HCT116 (cell line): Measurements from ENCODE around the gene CD24.

Experiments used
- ATF3 ChIP-seq: IDR thresholded peaks from 2 replicates; pipeline ENCODE4 v1.6.1; 2012
- CTCF ChIP-seq, 3 experiments: fragments of 200-600 bp in 1 of 3; sonication (generic) in 1 of 3; IDR thresholded peaks in 2 of 3; conservative IDR thresholded peaks in 1 of 3; 2 replicates each; pipeline ENCODE4 v1.5.1; 2012 to 2017; ENCODE audit warnings: low read depth in 2 of 3, low read length in 2 of 3, antibody characterized with exemption in 1 of 3, borderline replicate concordance in 1 of 3, control low read depth in 1 of 3, mild to moderate bottlenecking in 1 of 3, mixed read lengths in 1 of 3, mixed run types in 1 of 3, moderate library complexity in 1 of 3; ENCODE audit not compliant: insufficient read depth in 1 of 3
- EGR1 ChIP-seq: IDR thresholded peaks from 2 replicates; pipeline ENCODE4 v1.6.1; 2012; ENCODE audit warnings: low read depth
- EZH2 ChIP-seq: fragments of 200-600 bp; sonication (generic); IDR thresholded peaks from 2 replicates; pipeline ENCODE4 v1.6.1; 2017; ENCODE audit warnings: antibody characterized with exemption, mixed run types
- EZH2phosphoT487 ChIP-seq: fragments of 200-600 bp; IDR thresholded peaks from 2 replicates; pipeline ENCODE4 v1.6.1; 2018; ENCODE audit warnings: antibody characterized with exemption, borderline replicate concordance
- JUND ChIP-seq: IDR thresholded peaks from 2 replicates; pipeline ENCODE4 v1.6.1; 2012
- POLR2A ChIP-seq: IDR thresholded peaks from 2 replicates; pipeline ENCODE4 v1.7.0; 2011; ENCODE audit warnings: borderline replicate concordance; ENCODE audit not compliant: insufficient read depth, insufficient read length; ENCODE audit errors: extremely low read depth
- POLR2AphosphoS5 ChIP-seq: IDR thresholded peaks from 2 replicates; pipeline ENCODE4 v1.6.1; 2011; ENCODE audit warnings: mild to moderate bottlenecking, low read depth, low read length, moderate library complexity
- YY1 ChIP-seq: IDR thresholded peaks from 2 replicates; pipeline ENCODE4 v1.6.1; 2011; ENCODE audit warnings: low read length, low read depth, moderate library complexity, mild to moderate bottlenecking; ENCODE audit not compliant: insufficient replicate concordance; ENCODE audit errors: extremely low read depth
- ZNF274 ChIP-seq: fragments of 200-500 bp; sonication (Bioruptor generic); IDR thresholded peaks from 2 replicates; pipeline ENCODE4 v1.6.1; 2014; ENCODE audit warnings: mild to moderate bottlenecking, low read depth, low read length, inconsistent platforms

- TF ChIP-seq POLR2A (no peak), CTCF (IDR thresholded peaks at IDR 0.05 in 2 of 3, conservative IDR thresholded peaks at IDR 0.05 in 1 of 3; ENCODE audit: borderline replicate concordance in 1 of 3, insufficient read depth in 1 of 3, low read depth in 2 of 3, low read length in 2 of 3) (no peak), YY1 (no peak), JUND (no peak), EZH2phosphoT487 (no peak), ZNF274 (no peak), EGR1 (no peak), POLR2AphosphoS5 (no peak), ATF3 (no peak), EZH2 (no peak)
These were observed 51.9 kb downstream of the CD24 start for GRCh38 chr6:106922626-106923025.
